HG03457 (cell line): ENCODE measurements around the gene CUL9.

Source experiments
- ATAC-seq: cut with Tn5 transposase; IDR thresholded peaks from one replicate; pipeline ENCODE4 v1.9.1; 2021; ENCODE audit warnings: moderate number of reproducible peaks; ENCODE audit not compliant: unreplicated experiment

The CUL9 gene

DNA sequence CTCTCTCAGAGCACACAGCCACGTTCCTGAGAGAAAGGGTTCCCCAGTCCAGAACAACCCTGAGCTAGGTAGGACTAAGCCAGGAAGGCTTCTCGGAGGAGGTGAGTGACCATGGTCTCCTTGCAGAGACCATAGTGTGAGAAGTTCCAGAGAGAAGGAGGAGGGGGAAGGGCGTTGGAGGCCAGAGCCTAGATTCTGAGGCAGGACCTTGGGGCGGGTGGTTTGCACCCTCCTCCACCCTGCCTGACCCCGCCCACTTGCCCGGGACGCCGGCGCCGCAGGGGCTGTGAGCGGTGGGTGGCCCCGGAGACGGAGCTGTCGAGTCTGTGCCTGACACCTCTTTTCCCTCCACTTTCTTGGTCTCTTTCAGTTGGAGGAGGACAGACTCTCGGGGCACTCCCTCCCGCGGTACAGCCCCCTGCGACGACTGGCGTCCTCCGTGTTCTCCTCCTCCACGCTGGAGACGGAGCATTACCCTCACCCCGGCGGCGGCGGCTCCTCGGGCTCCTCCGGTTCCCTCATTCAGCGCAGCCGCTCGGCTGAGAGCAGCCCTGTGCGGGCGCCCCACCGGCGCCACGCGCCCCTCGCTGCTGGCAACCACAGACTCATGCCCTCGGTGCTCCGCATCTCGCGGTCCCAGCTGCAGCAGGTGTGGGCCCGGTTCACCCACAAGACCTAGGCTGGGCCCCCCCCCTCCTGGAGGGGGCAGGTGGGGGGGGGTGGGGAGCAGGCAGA lies 87.4 kb downstream of the CUL9 start:
- ATAC-seq = no peak

DNA sequence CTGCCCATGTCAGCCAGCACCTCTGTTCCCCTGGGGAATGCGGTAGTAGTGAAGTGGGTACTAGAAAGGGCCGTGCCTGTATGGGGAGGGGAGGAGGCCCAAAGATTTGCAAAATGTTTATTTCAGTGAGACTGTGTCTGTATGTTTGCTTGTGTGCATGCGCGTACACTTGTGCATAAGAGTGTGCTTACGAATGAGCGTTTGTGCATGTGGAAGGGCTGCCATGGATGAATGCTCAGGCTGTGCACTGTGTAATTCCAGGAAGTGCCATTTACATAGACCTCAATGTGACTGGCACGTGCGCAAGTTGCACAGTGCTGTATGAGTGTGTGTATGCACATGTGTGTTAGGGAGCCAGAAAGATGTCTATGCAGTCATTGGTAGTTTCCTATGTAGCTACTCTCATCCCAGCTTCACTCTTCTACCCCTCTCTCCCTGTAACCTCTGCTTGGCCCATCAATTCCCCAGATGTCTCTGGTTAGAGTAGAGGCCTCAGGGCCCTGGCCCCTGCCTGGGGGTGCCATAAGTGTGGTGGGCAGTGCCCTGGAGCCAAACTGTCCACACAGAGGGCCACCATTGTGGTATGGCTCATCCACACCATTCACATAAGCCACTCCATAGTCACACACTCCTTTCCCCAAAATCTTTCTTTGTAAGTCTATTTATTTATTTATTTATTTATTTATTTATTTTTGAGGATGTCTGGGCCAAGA lies 89.3 kb downstream of the CUL9 start:
- ATAC-seq = no peak

DNA sequence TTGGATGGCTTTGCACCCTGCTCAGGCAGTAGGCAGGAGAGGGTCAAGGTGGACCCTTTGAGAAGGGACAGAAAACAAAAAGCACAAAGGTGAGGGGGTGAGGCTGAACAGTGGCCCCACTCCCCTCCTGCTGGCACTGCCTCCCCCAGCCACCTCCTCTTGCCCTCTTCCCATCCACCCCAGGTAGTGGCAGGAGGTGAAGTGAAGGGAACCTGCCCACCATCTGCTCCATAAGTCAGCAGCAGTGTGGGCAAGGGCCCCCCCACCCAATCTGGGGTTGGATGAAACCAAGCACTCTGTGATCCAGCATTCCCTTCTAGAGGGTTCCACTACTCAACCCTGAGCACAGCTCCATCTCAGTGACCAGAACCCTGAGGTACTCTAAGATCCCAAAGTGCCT lies 89.9 kb downstream of the CUL9 start:
- no peak for ATAC-seq

DNA sequence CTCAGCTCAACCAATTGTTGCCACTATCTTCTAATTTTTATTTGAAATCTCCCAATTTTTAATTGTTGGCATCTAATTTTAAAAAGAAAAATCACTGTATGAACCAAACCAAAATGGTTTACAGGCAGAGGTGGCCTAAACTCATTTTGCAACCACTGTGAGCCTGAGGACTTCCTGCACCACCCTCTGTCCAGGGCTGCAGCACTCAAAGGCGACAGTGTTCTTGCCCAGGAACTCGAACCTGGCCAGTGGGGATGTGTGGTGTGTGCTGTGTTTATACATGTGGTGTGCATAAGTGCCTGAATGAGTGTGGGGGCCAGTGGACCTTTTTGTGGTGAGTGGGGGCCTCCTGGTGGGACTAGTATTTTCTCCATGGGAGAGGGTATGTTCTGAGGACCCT lies 91.7 kb downstream of the CUL9 start:
- ATAC-seq = no peak
